K562 (cell line): Measurements from ENCODE around the gene FYB1. TPM values are rescaled to one million over a fixed set of nuclear protein-coding genes. Genes with fewer than 3 reads are reported as not detected.

ENCODE experiments used
- ATF6 ChIP-seq: sonication (generic); formaldehyde crosslinking; IDR thresholded peaks from 2 replicates; pipeline ENCODE4 v1.4.0; 2020; ENCODE audit warnings: mild to moderate bottlenecking, missing genetic modification reagents
- BCOR ChIP-seq: fragments of 450-650 bp; IDR thresholded peaks from 2 replicates; pipeline ENCODE4 v1.6.1; 2016
- DLX4 ChIP-seq: fragments of 250-450 bp; sonication (Bioruptor Pico); IDR thresholded peaks from 2 replicates; pipeline ENCODE4 v1.6.1; 2021; ENCODE audit warnings: mild to moderate bottlenecking
- FUS ChIP-seq: fragments of 200-400 bp; formaldehyde crosslinking; optimal IDR thresholded peaks from 2 replicates; pipeline ENCODE3; 2017; ENCODE audit warnings: low read depth, low read length
- HDAC1 ChIP-seq, 2 experiments: fragments of 450-650 bp; IDR thresholded peaks; 2 replicates each; pipeline ENCODE4 v1.6.1; 2016 to 2017; ENCODE audit warnings: inconsistent platforms in 1 of 2, mild to moderate bottlenecking in 1 of 2, moderate library complexity in 1 of 2
- HIVEP1 ChIP-seq: fragments of 250-450 bp; sonication (Bioruptor Pico); IDR thresholded peaks from 2 replicates; pipeline ENCODE4 v1.4.0; 2020; ENCODE audit warnings: mild to moderate bottlenecking
- JUND ChIP-seq, 2 experiments: IDR thresholded peaks; 2 replicates in 1 of 2; 3 replicates in 1 of 2; pipeline ENCODE4 v1.6.1; 2011; ENCODE audit warnings: borderline replicate concordance in 2 of 2, low read depth in 2 of 2, low read length in 2 of 2, improper control_type of control experiment in 1 of 2, missing biosample characterization in 1 of 2, missing genetic modification characterization in 1 of 2, missing genetic modification reagents in 1 of 2
- MEF2D ChIP-seq: conservative IDR thresholded peaks from 2 replicates; pipeline ENCODE4 v1.6.1; 2016; ENCODE audit warnings: low read depth, missing genetic modification characterization, missing compliant biosample characterization
- NRF1 ChIP-seq, 2 experiments: fragments of 450-650 bp; IDR thresholded peaks in 1 of 2; conservative IDR thresholded peaks in 1 of 2; 2 replicates each; pipeline ENCODE4 v1.6.1; 2014; ENCODE audit warnings: mild to moderate bottlenecking in 2 of 2
- POLR2B ChIP-seq: fragments of 450-650 bp; IDR thresholded peaks from 2 replicates; pipeline ENCODE4 v1.6.1; 2018; ENCODE audit warnings: low read depth; ENCODE audit not compliant: partially characterized antibody
- PPARD ChIP-seq: fragments of 250-450 bp; sonication (Bioruptor Pico); IDR thresholded peaks from 2 replicates; pipeline ENCODE4 v1.8.0; 2022; ENCODE audit warnings: inconsistent platforms, mild to moderate bottlenecking, moderate library complexity
- SMAD1 ChIP-seq: fragments of 150-350 bp; IDR thresholded peaks from 2 replicates; pipeline ENCODE4 v1.6.1; 2014; ENCODE audit warnings: low read length, low read depth; ENCODE audit not compliant: partially characterized antibody
- TFAP4 ChIP-seq: sonication (generic); formaldehyde crosslinking; IDR thresholded peaks from 2 replicates; pipeline ENCODE4 v1.8.0; 2022; ENCODE audit warnings: missing genetic modification reagents, mild to moderate bottlenecking, moderate library complexity, borderline replicate concordance
- ZBTB8A ChIP-seq: fragments of 450-650 bp; IDR thresholded peaks from 2 replicates; pipeline ENCODE4 v1.6.1; 2018; ENCODE audit warnings: mild to moderate bottlenecking, moderate library complexity; ENCODE audit not compliant: partially characterized antibody
- ZFP1 ChIP-seq: fragments of 450-650 bp; formaldehyde crosslinking; IDR thresholded peaks from 2 replicates; pipeline ENCODE4 v1.4.0; 2020; ENCODE audit warnings: mild to moderate bottlenecking, mixed read lengths
- ZNF408 ChIP-seq: fragments of 250-450 bp; sonication (Bioruptor Pico); IDR thresholded peaks from 2 replicates; pipeline ENCODE4 v1.4.0; 2020; ENCODE audit warnings: low read depth, mild to moderate bottlenecking, moderate library complexity
- ZNF41 ChIP-seq: fragments of 250-450 bp; sonication (Bioruptor Pico); conservative IDR thresholded peaks from 2 replicates; pipeline ENCODE4 v1.4.0; 2020; ENCODE audit warnings: mild to moderate bottlenecking
- ZNF507 ChIP-seq: conservative IDR thresholded peaks from 2 replicates; pipeline ENCODE4 v1.6.1; 2017; ENCODE audit warnings: missing genetic modification characterization, missing compliant biosample characterization
- ZNF592 ChIP-seq: fragments of 450-650 bp; IDR thresholded peaks from 2 replicates; pipeline ENCODE4 v1.6.1; 2017; ENCODE audit warnings: antibody characterized with exemption, mild to moderate bottlenecking
- ZNF764 ChIP-seq: fragments of 250-450 bp; sonication (Bioruptor Pico); IDR thresholded peaks from 2 replicates; pipeline ENCODE4 v1.4.0; 2020; ENCODE audit warnings: low read depth, mild to moderate bottlenecking, moderate library complexity
- polyA plus RNA-seq, 8 experiments: library from polyadenylated mRNA; depleted of rRNA in 4 of 8; stranded (reverse) in 5 of 8; unstranded in 3 of 8; fragments of >200 nt; fragmentation: Nextera tagmentation in 2 of 8; fragmentation: Illumina TruSeq in 1 of 8; extraction: Ambion mirVana in 2 of 8; extraction: Trizol in 1 of 8; gene quantifications; 2 replicates each; pipeline versions ENCODE4 v1.2.1 to v1.2.3, GENCODE V29; 2011 to 2014; ENCODE audit warnings: inconsistent platforms in 1 of 8, missing spikeins in 1 of 8
- total RNA-seq, 7 experiments: library from RNA; depleted of rRNA in 6 of 7; stranded (reverse); fragments of >200 nt in 6 of 7; fragmentation: Illumina TruSeq in 2 of 7; extraction: Trizol in 2 of 7; gene quantifications; 2 replicates each; pipeline versions ENCODE4 v1.2.1 to v1.2.3, GENCODE V29; 2011 to 2021; ENCODE audit warnings: low replicate concordance in 1 of 7

The FYB1 gene
- total and polyA plus RNA-seq, 9 of the 15 experiments (the other 6 are each of a cell fraction or from before 2014, with no cell fraction given) = 4.7 to 31.5 (median 9.7) TPM

GRCh38 chr5:39072925-39073766, 146.2 kb downstream of the FYB1 start (continued):
- no peak for TF ChIP-seq DLX4
- no peak for TF ChIP-seq ZNF41 (CRISPR knock-in tag)
- TF ChIP-seq ATF6 (CRISPR knock-in tag) = no peak
- peak; percentile 22; the same call in 1 of the 2 replicates for TF ChIP-seq ZNF592
- no peak for TF ChIP-seq FUS
- no peak for TF ChIP-seq PPARD (CRISPR knock-in tag)
- no peak for TF ChIP-seq ZNF507 (tag)
- peak; percentile 60 for TF ChIP-seq POLR2B
- no peak for TF ChIP-seq ZNF764 (CRISPR knock-in tag)
- 0 out of 2 replicates have a peak, but pooled peaks have one; percentile 6 for TF ChIP-seq TFAP4
- no peak for TF ChIP-seq JUND (IDR thresholded peaks at IDR 0.05; ENCODE audit: borderline replicate concordance, low read depth, low read length)
- TF ChIP-seq JUND (tag; IDR thresholded peaks at IDR 0.05; ENCODE audit: borderline replicate concordance, low read depth, low read length) = peak; percentile 59; the same call in 1 of the 3 replicates
- no peak for TF ChIP-seq HIVEP1
- no peak; a peak in 1 of 4 replicates for TF ChIP-seq NRF1 (conservative IDR thresholded peaks at IDR 0.05 in 1 of 2, IDR thresholded peaks at IDR 0.05 in 1 of 2)
- TF ChIP-seq ZFP1 (CRISPR knock-in tag) = no peak
- TF ChIP-seq BCOR = peak; percentile 51; the same call in 1 of the 2 replicates
- TF ChIP-seq ZNF408 (CRISPR knock-in tag) = no peak
- TF ChIP-seq ZBTB8A = no peak
- TF ChIP-seq SMAD1 = no peak
- peak in 1 of 2 experiments; percentile 89; a peak in 2 of 4 replicates for TF ChIP-seq HDAC1 (IDR thresholded peaks at IDR 0.05)
- TF ChIP-seq MEF2D (tag) = 0 out of 2 replicates have a peak, but pooled peaks have one; percentile 32
